Activated T-helper 1 cell treated with Interleukin-2 at 50 U/mL for 16 hours (primary cell): ENCODE results near the gene RBKS.

Experiments
- DNase-seq: peaks from one replicate; pipeline ENCODE4 v3.0.0-alpha.2; 2020; ENCODE audit warnings: low read depth

RBKS gene

DNA sequence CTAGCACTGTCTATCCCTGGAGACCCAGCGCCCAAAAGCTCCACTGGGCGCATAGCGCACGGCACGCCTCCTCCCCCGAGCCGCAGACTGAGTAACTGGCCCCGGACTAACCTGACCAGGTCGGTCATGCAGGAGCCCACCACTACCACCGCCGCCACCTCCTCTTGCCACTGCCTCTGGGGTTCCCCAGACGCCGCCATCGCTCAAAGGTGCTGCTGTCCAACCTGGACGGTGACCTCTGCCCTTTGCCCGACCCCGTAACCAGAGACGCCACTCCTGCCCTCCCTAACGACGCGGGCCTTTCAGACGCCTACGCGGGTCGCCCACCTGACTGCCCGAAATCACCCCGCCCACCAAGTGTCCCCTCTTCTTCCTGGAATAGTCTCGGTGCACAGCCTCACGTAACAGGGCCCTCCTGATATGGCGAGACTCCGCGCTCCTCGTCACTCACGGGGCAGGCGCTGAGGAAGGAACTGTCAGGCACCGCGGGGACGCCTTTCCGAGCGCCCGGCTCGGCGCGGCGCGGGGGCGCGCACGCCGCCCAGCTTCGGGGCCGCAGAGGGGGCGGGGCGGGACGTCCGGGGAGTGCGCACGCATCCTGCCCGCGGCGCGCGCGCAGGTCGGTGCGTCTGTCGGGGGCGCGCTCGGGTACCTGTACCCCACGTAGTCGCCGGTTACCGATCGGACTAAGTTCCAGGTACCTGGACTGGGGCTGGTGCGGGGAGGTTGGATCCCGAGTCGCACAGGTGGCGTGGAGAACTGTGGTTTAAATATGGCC lies at the start of gene RBKS, which contains the start of gene BABAM2:
Gene RBKS (minus strand): TSS at position 242 of the 778 bp plus-strand sequence. CDS start 42 bp downstream, at position 200.
Gene BABAM2 (plus strand): TSS at position 584 of the 778 bp plus-strand sequence. CDS start 3,828 bp downstream, outside the sequence.
- peak; percentile 89 for DNase-seq

DNA sequence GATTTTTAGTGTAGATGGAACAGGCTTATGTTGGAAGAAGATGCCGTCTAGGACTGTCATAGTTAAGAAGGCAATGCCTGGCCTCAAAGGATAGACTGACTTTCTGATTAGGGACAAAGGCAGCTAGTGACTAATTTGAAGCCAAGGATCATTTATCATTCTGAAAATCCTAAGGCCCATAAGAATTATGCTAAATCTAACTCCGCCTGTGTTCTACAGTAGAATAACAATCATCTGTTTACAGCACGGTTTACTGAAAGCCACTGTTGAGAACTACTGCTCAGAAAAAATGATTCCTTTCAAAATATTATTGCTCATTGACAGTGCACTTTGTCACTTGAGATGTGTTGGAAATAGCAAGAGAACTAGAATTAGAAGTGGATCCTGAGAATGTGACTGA lies 44.8 kb upstream of the RBKS start:
- DNase-seq = no peak

DNA sequence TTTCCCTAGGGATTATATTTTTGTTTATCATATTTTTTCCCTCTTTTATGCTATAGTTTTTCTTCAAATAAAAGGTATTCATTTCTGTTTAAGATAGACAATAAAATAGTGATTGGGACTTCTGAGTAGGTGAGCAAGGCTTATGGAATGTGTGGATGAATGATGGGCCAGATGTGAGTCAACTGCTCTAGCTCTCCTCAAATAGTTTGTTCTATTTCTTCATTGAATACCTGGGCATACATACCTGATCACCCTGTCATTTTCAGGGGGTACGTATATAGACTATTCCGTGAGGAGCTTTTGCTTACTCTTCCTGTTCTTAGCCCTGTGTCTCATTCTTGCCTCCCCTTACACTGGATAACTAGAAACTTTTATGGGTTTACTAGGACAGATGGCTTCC lies 42.2 kb upstream of the RBKS start:
- DNase-seq = no peak

DNA sequence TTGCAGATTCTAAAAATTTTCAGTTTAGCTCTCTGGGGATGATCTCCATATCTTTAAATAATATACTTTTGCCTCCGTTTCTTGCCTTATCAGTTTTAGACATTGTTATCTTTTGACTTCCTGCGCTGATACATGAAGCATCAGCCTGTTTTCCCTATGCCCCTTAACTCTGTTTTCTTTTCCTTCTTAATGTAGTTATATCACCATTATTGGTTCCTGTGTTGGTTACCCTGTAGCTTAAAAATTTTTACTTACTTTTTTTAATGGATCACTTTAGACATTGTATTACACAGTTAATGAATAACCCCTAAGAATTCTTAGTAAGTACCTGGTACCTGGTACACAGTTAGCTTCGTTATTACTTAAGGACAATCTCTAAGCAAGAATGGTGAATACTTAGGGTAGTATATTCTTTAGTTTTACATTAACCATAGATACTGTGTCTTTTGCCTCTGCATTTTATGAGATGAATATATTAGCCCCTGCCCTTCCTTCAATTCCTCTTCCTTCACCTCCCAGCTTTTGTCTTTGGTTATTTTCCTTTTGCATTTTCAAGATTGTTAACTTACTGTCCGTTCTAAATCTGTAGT lies 41.3 kb upstream of the RBKS start:
- DNase-seq = no peak

DNA sequence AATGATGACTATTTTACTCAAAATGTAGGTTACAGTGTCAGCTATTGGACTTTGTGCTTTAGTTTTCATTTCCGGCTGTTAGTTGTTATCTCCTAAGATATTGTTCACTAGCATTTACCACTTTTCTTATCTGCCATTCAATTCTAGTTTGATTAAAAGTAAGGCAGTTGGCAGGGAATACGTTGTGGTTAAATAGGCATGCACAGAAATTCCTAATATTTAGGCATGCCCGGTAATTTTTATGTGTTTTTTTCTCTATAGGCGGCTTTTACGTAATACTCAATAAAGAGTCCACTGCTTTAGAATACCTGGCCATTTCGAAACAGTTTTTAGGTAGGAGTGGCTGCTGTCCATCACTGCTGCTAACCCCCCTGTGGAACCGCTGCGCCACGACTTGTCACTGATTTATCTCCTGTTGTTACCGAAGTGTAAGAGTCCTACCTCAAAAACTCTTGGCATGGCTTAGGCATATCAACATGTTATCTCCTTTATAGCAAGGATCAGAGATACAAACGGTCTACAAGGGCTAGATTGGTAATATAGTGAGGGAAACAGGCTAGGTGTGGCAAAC lies 39.8 kb upstream of the RBKS start:
- no peak for DNase-seq

DNA sequence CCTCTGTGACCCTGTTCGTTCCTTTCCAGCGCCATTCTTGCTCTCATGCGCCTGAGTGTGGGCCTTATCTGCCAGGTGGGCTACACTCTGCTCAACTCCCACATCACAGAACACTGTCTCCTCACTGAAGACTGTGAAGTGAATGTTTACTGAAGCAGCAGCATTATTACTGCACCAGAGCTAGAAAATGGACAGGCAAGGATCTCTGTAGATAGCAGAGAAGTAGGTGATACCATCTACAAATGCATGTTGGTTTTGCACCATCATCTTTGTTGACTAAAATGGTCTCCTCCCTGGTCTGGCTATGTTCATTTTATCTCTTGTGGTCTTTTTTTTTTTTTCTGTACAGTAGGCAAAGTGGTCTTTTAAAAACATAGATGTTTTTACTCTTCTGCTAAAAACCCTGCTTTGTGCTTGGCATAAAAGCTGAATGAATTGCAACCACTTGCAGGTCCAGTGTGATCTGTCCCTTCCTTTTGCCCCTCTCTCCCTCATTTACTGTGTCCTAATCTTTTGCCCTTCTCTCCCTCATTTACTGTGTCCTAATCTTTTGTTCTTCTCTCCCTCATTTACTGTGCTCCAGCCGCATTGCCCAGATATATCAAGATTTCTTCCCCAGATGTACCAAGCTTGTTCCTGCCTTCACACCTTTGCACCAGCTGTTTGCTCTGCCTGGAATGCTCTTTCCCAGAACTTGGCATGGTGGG lies 35.7 kb upstream of the RBKS start:
- DNase-seq = no peak

DNA sequence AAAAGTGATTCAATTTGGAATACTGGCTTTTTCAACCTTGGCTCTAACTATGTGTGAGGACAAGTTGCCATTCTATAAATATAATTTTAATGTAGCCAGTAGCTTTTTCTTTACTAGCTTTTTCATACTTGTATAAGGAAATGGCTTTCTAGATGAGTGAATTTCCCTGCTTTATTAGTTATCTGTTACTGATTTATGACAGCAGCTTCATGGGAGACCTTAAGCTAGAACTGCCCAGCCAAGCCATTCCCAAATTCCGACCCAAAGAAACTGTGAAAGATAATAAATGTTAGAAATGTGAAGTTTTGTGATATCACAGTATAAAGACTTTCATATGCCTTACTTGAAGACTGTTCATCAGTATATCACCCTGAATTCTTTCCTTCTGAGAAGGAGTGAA lies 32.7 kb upstream of the RBKS start:
- no peak for DNase-seq

DNA sequence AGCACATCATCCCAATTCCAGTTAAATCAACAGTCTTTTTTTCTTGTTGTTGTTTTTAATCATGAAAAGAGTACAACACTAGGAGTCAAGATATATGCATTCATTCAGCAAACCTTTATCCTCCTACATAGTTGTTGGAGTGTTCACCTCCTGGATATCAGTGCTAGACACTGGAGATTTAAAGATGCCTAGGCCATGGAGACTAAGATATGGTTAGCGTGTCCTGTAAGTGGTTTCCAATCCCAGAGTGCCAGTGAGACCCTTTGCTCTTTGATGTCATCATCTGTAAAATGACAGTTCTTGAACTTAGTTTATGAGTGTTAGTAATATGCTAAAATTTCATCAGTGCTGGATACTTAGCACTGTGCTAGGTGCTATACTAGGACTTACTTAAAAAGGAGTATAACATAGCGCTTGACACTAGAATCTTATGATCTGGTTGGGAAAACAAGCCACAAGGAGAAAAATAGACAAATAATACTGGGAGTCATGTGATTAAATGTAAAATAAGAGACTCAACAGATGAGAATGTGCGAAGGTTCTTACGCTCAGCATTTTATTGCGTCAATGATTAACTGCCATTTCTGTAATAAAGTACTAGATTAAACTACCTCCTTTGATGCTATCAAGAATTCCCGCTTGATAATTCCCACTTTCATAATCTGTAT lies 31.8 kb upstream of the RBKS start:
- DNase-seq = no peak

DNA sequence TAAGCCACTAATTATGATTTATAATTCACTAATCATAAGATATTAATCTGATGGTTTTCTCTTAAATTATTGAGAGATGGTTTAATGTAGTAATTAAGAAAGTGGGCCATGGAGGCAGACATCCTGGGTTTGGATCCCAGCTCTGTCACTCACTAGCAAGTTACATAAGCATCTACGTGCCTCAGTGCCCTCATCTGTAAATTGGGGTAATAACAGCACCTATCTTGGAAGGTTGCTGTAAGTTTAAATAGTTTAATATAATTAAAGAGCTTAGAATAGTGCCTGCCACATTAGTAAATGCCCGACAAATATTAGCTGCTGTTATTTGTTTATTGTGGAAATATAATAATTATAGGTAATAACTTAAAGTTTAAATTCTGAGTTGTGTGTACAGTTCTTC lies 31.2 kb upstream of the RBKS start:
- no peak for DNase-seq

DNA sequence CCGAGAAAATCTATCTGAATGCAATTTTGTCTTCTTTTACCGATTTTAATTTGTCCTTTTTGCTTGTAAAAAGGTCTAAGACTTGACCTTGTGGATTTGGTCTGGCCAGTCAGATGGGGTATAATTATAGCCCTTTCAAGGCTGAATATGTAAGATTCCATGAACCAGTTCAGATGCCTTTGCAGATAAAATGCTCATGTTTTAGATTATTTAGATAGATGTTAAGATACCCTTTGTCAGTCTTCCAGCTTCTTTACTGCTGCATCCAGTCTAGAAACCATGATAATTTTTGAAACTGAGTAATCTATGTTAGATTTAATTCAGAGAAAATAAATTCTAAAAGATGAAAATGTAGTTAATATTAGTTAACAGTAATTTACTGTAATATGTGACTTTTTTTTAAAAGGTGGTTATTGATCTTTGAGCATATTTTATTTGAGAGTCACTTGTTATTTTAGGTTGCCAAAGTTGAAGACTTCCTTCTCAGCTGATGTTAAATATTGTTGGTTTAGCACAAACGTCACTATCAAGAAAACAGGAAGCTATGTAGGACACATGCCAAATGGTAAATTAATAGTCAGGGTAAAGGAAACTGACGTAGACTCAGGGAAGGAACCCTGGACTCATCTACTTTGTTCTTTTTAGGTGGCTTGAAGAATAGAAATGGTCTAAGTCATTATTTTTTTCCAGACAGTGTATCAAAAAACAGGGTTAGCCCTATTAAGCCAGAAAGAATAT lies 30.1 kb upstream of the RBKS start:
- DNase-seq = no peak

DNA sequence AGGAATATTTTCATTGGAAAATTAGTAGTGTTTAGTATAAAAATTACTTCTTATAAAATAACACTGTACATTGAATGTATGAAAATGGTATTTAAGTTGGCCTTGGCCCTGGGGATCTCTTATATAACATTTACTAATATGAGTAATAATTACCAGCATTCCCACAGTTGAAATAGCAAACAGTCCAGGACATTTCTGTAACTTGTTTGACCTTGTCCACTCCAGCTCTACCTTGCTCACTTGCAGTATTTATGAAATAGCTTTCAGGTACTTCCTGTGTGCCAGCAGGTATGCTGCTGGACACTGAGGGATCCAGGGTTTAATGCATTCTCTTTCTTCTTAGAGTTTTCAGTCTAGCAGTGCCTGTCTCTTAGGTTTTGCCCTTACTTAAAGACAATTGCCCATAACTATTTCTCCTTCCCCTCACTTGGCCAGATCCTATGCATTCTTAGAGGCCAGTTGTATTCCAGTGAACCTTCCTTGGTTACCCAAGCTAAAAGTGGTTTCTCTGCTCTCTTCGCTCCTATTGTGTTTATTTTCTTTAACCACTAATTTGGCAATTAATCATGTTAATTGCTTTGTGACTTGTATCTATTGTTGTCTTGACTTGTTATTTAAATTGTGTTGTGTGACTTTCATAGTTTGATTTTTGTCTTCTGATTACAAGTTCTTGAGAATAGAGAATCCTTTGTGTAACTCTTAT lies 26.3 kb upstream of the RBKS start:
- no peak for DNase-seq

DNA sequence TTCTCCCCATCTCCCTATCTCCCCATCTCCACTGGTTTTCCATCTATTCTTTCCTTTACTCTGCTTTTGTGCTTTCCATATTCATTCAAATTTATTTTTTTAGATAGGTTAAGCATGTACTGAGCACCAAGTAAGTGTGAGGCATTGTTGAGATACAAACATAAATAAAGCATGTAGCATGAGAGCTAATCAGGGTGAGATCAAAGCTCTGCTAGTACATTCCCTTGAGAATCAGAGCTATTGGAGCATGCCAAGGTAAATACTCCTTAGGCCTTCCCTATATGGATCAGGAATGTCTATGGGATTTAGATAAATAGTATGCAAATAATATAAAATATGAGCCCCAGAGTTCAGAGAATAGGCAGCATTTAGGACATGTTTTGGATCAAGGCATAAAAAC lies 25.7 kb upstream of the RBKS start:
- no peak for DNase-seq

DNA sequence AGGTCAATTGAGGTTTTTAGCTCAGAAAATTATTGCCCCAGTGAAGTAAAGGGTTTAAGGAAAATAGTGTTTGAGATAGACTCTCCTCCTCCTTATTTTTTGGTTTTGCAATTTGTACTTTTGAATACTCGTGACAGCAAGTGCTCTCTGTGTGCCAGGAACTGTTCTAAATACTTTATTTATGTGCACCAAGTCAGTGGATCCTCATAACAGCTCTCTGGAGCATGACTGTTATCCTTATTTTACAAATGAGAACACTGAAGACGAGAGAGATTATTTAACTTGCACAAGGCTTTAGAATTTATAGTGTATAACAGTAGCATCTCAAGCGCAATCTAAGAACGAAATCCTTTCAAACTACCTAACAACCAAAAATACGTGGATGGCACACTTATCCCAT lies 25.0 kb upstream of the RBKS start:
- DNase-seq = no peak

DNA sequence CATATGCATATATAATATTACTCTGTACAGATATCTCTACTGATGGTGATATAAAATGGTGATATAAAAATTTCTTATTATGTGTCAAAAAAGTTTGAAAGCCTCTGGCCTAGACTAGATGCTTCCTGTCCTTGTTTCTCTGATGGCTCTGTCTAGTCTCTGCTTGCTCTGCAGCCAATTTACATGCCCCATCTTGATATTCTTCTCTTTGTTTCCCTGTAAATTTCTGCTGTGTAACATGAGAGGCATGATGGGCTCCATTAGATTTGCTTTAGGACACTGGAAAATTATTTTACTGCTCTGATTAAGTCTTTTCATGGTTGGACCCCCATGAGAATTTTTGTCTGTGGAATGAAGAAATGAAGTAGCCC lies 24.6 kb upstream of the RBKS start:
- no peak for DNase-seq

DNA sequence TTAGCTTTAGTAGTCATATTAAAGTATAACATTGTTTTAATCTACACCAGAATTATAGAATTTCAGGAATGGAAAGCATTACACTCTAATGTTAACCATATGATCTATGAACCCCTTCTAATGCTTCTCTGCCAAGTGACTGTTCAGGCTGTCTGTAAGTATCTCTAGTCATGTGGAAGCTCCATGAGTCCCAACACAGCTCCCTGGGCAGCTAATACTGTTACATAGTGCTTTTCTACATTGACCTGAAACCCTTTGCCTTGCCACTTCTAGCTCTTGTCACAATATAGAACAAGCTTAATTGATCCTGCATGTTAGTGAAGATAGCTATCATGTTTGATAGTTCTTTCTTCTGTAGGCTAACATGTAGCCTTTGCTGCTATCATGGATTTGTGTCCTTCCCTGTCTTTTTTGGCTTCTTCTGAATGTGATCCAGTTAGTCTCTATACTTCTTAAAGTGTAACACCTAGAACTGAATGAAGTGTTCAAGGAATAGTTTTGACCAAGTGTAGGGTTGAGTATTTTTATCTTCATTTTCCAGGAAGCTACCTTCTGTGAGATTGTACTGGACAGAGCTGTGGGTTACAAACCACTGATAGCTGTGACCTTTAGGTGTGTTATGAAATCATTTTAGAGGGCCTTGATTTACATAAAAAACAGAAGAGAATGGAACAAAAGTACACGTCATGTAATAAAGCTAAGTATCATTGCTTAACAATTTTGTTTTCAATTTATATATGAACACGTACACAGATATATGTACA lies 24.0 kb upstream of the RBKS start:
- DNase-seq = no peak

DNA sequence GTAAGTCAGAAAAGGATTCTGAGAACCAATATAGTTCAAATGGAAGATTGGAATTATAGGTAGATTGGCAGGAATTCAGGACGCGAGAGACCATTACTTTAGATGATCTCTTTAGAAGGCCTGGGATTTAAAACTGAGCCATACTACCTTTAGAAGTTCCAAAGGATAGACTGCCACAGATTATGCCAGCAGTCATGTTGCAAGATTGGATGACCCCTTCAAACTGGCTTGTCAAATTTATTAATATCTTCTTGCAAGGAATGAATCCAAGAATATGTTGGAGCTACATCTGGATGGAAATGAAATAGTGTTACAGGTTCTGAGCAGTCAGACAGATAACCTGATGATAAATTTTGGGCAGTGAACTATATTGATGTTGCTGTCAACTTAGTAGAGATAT lies 22.3 kb upstream of the RBKS start:
- DNase-seq = no peak

DNA sequence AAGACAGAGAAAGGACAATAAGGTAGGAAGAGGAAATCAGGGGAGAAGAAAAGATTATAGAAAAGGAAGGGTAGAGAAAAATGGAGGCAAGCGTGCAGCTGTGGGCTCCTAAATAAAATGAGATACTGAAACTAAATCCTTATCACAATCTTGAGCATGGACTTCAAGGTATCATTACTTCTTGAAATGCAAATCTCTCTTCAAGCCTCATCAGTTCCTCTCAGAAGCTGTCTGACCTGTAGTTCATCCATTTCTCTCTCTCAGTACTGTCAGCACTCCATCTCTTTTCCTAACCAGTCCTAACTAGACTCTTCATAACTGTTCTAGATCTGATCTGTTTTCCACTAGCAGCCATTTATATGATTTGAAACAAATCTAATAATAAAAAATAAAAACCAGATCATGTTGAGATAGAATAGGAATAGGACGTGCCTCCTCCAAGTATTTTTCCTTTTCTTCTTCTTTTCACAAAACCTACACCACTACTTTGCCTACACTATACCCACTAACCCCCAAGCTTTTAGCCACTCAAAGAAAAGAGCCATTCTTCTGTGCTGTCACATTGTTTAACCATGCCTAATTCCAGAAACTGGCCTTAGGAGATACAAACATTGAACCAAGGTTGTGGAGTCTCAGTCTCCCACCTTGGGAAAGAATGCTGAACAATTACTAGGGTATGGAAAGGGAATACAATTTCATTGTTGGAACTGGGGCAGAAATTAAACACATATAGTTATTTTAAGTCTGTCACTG lies 21.4 kb upstream of the RBKS start:
- no peak for DNase-seq

DNA sequence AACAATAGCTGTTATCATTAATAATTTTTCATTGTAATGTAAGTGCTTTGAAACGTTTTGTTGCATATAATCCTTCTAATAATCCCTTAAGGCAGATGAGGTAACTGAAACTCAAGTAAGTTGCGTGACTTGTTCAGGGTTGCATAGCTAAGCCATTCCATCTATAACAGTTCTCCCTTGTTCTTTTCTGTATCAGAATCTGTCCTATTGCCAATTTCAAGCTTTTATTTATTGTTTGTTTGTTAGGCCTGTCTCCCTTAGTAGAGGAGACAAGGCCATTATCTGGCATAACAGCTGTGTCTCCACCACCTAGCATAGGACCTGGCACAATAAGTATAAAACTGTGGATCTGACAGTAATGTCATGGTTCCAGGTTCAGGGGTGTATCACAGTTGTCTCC lies 19.7 kb upstream of the RBKS start:
- DNase-seq = no peak

DNA sequence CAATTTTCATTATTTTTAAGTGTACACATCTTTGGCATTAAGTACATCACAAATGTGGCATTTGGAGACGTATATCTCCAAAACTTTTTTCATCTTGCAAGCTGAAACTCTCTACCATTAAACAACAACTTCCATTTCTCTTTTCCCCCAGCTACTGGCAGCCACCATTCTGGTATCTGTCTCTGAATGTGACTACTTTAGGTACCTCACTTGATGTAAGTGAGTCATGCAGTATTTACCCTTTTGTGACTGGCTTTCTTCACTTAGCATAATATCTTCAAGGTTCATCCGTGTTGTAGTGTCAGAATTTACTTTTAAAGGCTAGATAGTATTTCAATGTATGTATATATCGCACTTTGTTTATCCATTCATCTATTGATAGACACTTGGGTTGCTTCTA lies 17.4 kb upstream of the RBKS start:
- no peak for DNase-seq

DNA sequence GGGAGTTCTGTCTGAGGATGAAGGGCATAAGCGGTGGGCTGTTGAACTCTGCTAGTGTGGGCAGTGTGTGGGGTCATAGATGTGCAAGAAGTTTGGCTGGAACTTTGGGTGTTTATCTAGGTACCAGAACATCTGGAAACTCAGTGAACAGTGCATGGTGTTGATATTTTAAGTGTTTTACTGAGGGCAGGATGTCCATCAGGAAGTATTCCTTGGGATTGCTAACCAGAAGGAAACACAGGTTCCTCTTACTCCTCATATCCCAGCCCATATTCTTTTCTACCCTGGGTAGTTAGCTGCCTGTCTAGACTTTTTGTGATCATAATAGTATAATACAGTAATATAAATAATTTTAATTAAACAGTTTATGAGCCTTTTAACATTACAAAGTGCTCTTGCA lies 15.9 kb upstream of the RBKS start:
- DNase-seq = no peak
